BJ (cell line): ENCODE data around the gene P2RY2. TPM values are rescaled to one million over a fixed set of nuclear protein-coding genes. Genes with fewer than 3 reads are reported as not detected.
"Not testable (repeated sequence)": the region's sequence is repeated elsewhere in the genome, so short reads cannot be mapped to it uniquely, and the experiment has no call there.

Source experiments
- CTCF ChIA-PET: fragments of 350-600 bp; formaldehyde crosslinking; extraction: SDS; loops from one replicate; lab custom pipeline; 2021; ENCODE audit warnings: antibody characterized with exemption, inconsistent platforms; lab: Yijun Ruan, JAX
- POLR2A ChIA-PET: fragments of 300-600 bp; sonication (Branson Sonifier 250); formaldehyde crosslinking; extraction: SDS; loops from one replicate; lab custom pipeline; 2021; ENCODE audit warnings: antibody characterized with exemption; lab: Charles Lee
- DNase-seq: peaks from one replicate; pipeline ENCODE4 v3.0.0-alpha.2; 2011; ENCODE audit warnings: low read depth
- H3K27me3 ChIP-seq: 2 replicates; pipeline ENCODE4 v1.6.0; 2011; ENCODE audit warnings: low read length; ENCODE audit not compliant: control insufficient read depth, insufficient read depth
- H3K36me3 ChIP-seq: 2 replicates; pipeline ENCODE4 v1.5.1; 2011; ENCODE audit warnings: low read length; ENCODE audit not compliant: control insufficient read depth, insufficient read depth
- H3K4me3 ChIP-seq: 2 replicates; pipeline ENCODE4 v1.5.1; 2011; ENCODE audit warnings: low read depth, mild to moderate bottlenecking, control low read depth, low read length
- CTCF ChIP-seq: IDR thresholded peaks from 2 replicates; pipeline ENCODE4 v1.5.1; 2011; ENCODE audit warnings: low read depth, mild to moderate bottlenecking, control low read depth, inconsistent platforms, low read length, moderate library complexity; ENCODE audit not compliant: insufficient read depth
- polyA plus RNA-seq: library from polyadenylated mRNA; depleted of rRNA; stranded (reverse); fragments of >200 nt; gene quantifications from 2 replicates; pipeline ENCODE4 v1.2.3, GENCODE V29; 2011

Gene P2RY2
- polyA plus RNA-seq, 1 experiment = 0.15 TPM

DNA sequence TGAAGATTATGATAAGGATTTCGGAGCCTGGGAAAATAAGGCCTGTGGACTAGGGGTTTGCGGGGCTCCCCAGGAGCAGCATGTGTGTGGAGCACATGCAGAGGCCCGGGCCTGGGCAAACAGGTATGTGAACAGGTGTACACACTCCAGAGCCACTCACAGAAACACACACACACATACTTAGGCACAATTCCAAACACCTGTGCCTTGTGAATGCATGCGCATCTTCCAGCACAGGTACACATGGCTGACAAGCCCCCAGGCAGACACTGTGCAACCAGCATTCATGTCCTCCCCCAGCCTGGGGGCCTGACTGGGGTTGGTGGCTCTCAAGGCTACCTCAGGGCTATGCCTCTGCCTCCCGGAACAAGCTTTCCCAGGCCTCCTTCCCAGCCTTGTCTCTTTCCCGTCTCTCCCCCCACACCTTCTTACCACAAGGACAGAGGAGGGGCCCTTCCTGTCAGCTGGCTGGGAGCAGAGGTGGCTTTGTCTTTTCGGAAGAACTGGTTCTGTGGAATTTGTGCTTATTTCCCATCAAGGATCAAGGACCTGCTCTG, 51.5 kb downstream of the P2RY2 start:
- ChIA-PET CTCF (interaction anchor here (0.9 to 12.5 kb wide), 2 partner anchors 19 to 21 kb away, joined by 3 to 60 read pairs; no protein-coding TSS in a partner anchor), POLR2A (no interaction called here)
- Histone ChIP-seq H3K36me3 (no peaks in the 10 kb centered on the region), H3K4me3 (no peak overlapping the region), H3K27me3 (peaks cover 13% of the 10 kb centered on the region)
- TF ChIP-seq CTCF = no peak
- no peak for DNase-seq

GRCh38 chr11:73270016-73270854, 52.2 kb downstream of the P2RY2 start:
- H3K27me3 ChIP-seq = peaks cover 11% of the 10 kb centered on the region
- POLR2A ChIA-PET = no interaction called here

GRCh38 chr11:73270855-73271477, 52.9 kb downstream of the P2RY2 start:
- H3K27me3 ChIP-seq = peaks cover 10% of the 10 kb centered on the region
- ChIA-PET CTCF (interaction anchor here (1.4 to 12.5 kb wide), 2 partner anchors 17 to 87 kb away, joined by 4 to 60 read pairs; no protein-coding TSS in a partner anchor), POLR2A (no interaction called here)

More at GRCh38 chr11:73270016-73270854, 52.2 kb downstream of the P2RY2 start:
- no peak overlapping the region for H3K4me3 ChIP-seq
- TF ChIP-seq CTCF = no peak
- no peak for DNase-seq
- H3K36me3 ChIP-seq = no peaks in the 10 kb centered on the region
- CTCF ChIA-PET = interaction anchor here (0.9 to 12.5 kb wide), 3 partner anchors 18 to 87 kb away, joined by 3 to 60 read pairs (median 4); no protein-coding TSS in a partner anchor

DNA sequence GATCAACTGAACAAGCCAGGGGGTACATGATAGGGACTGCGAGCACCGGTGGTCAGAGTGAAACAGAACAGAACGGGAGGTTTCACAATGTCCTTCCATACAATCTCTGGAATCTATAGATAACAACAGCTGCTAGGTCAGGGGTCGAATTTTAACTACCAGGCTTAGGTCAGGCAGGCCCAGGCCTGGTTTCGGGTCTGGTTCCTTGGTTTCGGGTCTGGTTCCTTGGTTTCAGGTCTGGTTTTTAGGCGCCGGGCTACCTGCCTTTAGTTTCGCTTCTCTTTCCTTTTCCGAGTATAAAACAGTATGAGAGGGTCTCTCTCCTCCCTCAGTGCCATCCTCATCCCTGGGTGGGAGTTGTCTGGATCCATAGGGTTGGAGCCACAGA, 53.4 kb downstream of the P2RY2 start:
- POLR2A ChIA-PET, DNase-seq, H3K36me3 ChIP-seq, H3K4me3 ChIP-seq, H3K27me3 ChIP-seq: not testable (repeated sequence)
- CTCF ChIA-PET = interaction anchor here (1.4 to 12.5 kb wide), 2 partner anchors 17 to 88 kb away, joined by 4 to 60 read pairs; no protein-coding TSS in a partner anchor

More at GRCh38 chr11:73270855-73271477, 52.9 kb downstream of the P2RY2 start:
- H3K36me3 ChIP-seq = no peaks in the 10 kb centered on the region
- no peak overlapping the region for H3K4me3 ChIP-seq
- no peak for DNase-seq
- TF ChIP-seq CTCF = no peak

GRCh38 chr11:73271936-73272679, 54.0 kb downstream of the P2RY2 start, which contains the start of gene P2RY6:
Gene P2RY6 (plus strand): TSS chr11:73272338. CDS start chr11:73296519, 24,181 bp downstream.
- Histone ChIP-seq H3K27me3 (peaks cover 8% of the 10 kb centered on the region; the same call in 1 of the 2 replicates), H3K36me3 (no peaks in the 10 kb centered on the region), H3K4me3 (no peak within 1 kb of the TSS)
- ChIA-PET CTCF (interaction anchor here (1.2 to 12.5 kb wide), 3 partner anchors 10 to 16 kb away, joined by 3 to 60 read pairs (median 8); no protein-coding TSS in a partner anchor), POLR2A (interaction anchor here (0.6 kb wide), 1 partner anchor 10 kb away, joined by 10 read pairs; no protein-coding TSS in a partner anchor)
- TF ChIP-seq CTCF = no peak
- no peak for DNase-seq
